H1 (cell line): ENCODE data around the gene GSK3B. TPM values are rescaled to one million over a fixed set of nuclear protein-coding genes. Genes with fewer than 3 reads are reported as not detected.

Experiments used
- ATF2 ChIP-seq: IDR thresholded peaks from 2 replicates; pipeline ENCODE4 v1.6.1; 2012; ENCODE audit warnings: low read length, inconsistent platforms
- CHD2 ChIP-seq: IDR thresholded peaks from 2 replicates; pipeline ENCODE4 v1.6.1; 2012; ENCODE audit warnings: low read length, improper control_type of control experiment
- FOSL1 ChIP-seq: IDR thresholded peaks from 2 replicates; pipeline ENCODE4 v1.6.1; 2011; ENCODE audit warnings: mild to moderate bottlenecking, low read depth, low read length, moderate library complexity; ENCODE audit not compliant: insufficient read depth
- MAX ChIP-seq: IDR thresholded peaks from 2 replicates; pipeline ENCODE4 v1.6.1; 2012; ENCODE audit warnings: inconsistent platforms
- NRF1 ChIP-seq: IDR thresholded peaks from 2 replicates; pipeline ENCODE4 v1.6.1; 2011; ENCODE audit warnings: mild to moderate bottlenecking, low read depth, low read length, improper control_type of control experiment
- RNF2 ChIP-seq: fragments of 200-900, 300-1000 bp; sonication (generic); IDR thresholded peaks from 2 replicates; pipeline ENCODE4 v1.7.1; 2016; ENCODE audit warnings: borderline replicate concordance, low read depth, mild to moderate bottlenecking, antibody characterized with exemption, low read length; ENCODE audit not compliant: poor library complexity, severe bottlenecking; ENCODE audit errors: missing control alignments
- SP2 ChIP-seq: IDR thresholded peaks from 2 replicates; pipeline ENCODE4 v1.6.1; 2012; ENCODE audit warnings: mild to moderate bottlenecking, low read length, inconsistent platforms
- SP4 ChIP-seq: IDR thresholded peaks from 2 replicates; pipeline ENCODE4 v1.6.1; 2012; ENCODE audit warnings: low read length, inconsistent platforms
- SUZ12 ChIP-seq: fragments of 200-600 bp; sonication (generic); IDR thresholded peaks from 2 replicates; pipeline ENCODE4 v1.6.1; 2012; ENCODE audit warnings: mild to moderate bottlenecking, inconsistent platforms, low read length, moderate library complexity, mixed read lengths
- polyA plus RNA-seq, 7 experiments: library from polyadenylated mRNA; depleted of rRNA in 3 of 7; stranded (reverse) in 5 of 7; unstranded in 2 of 7; fragments of >200 nt in 5 of 7; fragments of 200-250 nt in 2 of 7; gene quantifications; 1 replicate in 5 of 7; 2 replicates in 1 of 7; 4 replicates in 1 of 7; pipeline versions ENCODE4 v1.2.1 to v1.2.3, GENCODE V29; 2011 to 2013; ENCODE audit warnings: missing spikeins in 2 of 7, mixed read lengths in 2 of 7
- total RNA-seq: library from RNA; stranded (reverse); fragmentation: NEBNext Ultra II Directional; extraction: Animal tissue kit (Norgen Biotek cat#: 25700); gene quantifications from 2 replicates; pipeline ENCODE4 v1.2.1, GENCODE V29; 2021

Gene GSK3B
- total and polyA plus RNA-seq, 2 of the 8 experiments (the other 6 are each of a cell fraction or from before 2014, with no cell fraction given) = 24.2 to 50.7 TPM

- TF ChIP-seq ATF2 = peak; percentile 85
- peak; percentile 12; the same call in 1 of the 2 replicates for TF ChIP-seq CHD2
- TF ChIP-seq NRF1 = peak; percentile 44; the same call in 1 of the 2 replicates
- TF ChIP-seq RNF2 = no peak
- TF ChIP-seq SP2 = no peak
- TF ChIP-seq SUZ12 = no peak
- peak; percentile 50; the same call in 1 of the 2 replicates for TF ChIP-seq SP4
- TF ChIP-seq MAX = no peak; the same call in none of the 2 replicates
- TF ChIP-seq FOSL1 = no peak
These were observed 1.2 kb upstream of the GSK3B start (continued) for GRCh38 chr3:120095226-120095978.
